ENCODE results near the gene TMEM129. TPM values are rescaled to one million over a fixed set of nuclear protein-coding genes. Genes with fewer than 3 reads are reported as not detected.

TMEM129 gene
- total RNA-seq, 1 experiment from 2014 or later = 41.2 TPM

- TF ChIP-seq EZH2 (IDR thresholded peaks at IDR 0.05; ENCODE audit: low read depth) (no peak), CTCF (conservative IDR thresholded peaks at IDR 0.05) (no peak)
- Histone ChIP-seq H3F3A (ENCODE audit: insufficient read depth, low read depth) (peaks cover 3% of the 10 kb centered on the region; the same call in 1 of the 2 replicates), H3K4me3 (no peak overlapping the region), H3K27me3 (ENCODE audit: insufficient read depth, low read depth) (no peaks in the 10 kb centered on the region), H3K9me2 (ENCODE audit: insufficient read depth) (no peaks in the 10 kb centered on the region), H3K4me1 (replicated peaks; ENCODE audit: insufficient read depth) (no peaks in the 10 kb centered on the region), H3K27ac (no peak overlapping the region), H3K79me2 (ENCODE audit: low read depth) (no peaks in the 10 kb centered on the region), H4K20me1 (ENCODE audit: insufficient read depth) (no peaks in the 10 kb centered on the region), H3K9me3 (ENCODE audit: insufficient read depth, low read depth) (no peaks in the 10 kb centered on the region), H2AFZ (no peak overlapping the region), H3K36me3 (ENCODE audit: low read depth) (no peaks in the 10 kb centered on the region), H3K4me2 (no peak overlapping the region)
- intact Hi-C loops (cut with micrococcal nuclease; ENCODE audit: unreplicated experiment) = no loop called here
- POLR2A ChIA-PET (ENCODE audit: unreplicated experiment) = no interaction called here
- CTCF ChIA-PET = no interaction called here
- BruUV-seq (replicated peaks) = no TSS peak
- no peak for DNase-seq
Measured at GRCh38 chr4:1757836-1758235, 36.7 kb upstream of the TMEM129 start.

- no peaks in the 10 kb centered on the region for H3K4me1 ChIP-seq (replicated peaks; ENCODE audit: insufficient read depth)
- BruUV-seq (replicated peaks) = no TSS peak
- H3K27me3 ChIP-seq (ENCODE audit: insufficient read depth, low read depth) = no peaks in the 10 kb centered on the region
- CTCF ChIA-PET = no interaction called here
- POLR2A ChIA-PET (ENCODE audit: unreplicated experiment) = no interaction called here
- no peak overlapping the region for H3K4me2 ChIP-seq
- peaks cover 3% of the 10 kb centered on the region; the same call in 1 of the 2 replicates for H3F3A ChIP-seq (ENCODE audit: insufficient read depth, low read depth)
- no peaks in the 10 kb centered on the region for H4K20me1 ChIP-seq (ENCODE audit: insufficient read depth)
- TF ChIP-seq CTCF (conservative IDR thresholded peaks at IDR 0.05) (no peak), EZH2 (IDR thresholded peaks at IDR 0.05; ENCODE audit: low read depth) (no peak)
- H3K27ac ChIP-seq = no peak overlapping the region
- H3K79me2 ChIP-seq (ENCODE audit: low read depth) = no peaks in the 10 kb centered on the region
- no peak for DNase-seq
- no peaks in the 10 kb centered on the region for H3K9me3 ChIP-seq (ENCODE audit: insufficient read depth, low read depth)
- H3K9me2 ChIP-seq (ENCODE audit: insufficient read depth) = no peaks in the 10 kb centered on the region
- intact Hi-C loops (cut with micrococcal nuclease; ENCODE audit: unreplicated experiment) = no loop called here
- H3K4me3 ChIP-seq = no peak overlapping the region
- H2AFZ ChIP-seq = no peak overlapping the region
- no peaks in the 10 kb centered on the region for H3K36me3 ChIP-seq (ENCODE audit: low read depth)
Measured at GRCh38 chr4:1756893-1757779, 36.0 kb upstream of the TMEM129 start.

DNA sequence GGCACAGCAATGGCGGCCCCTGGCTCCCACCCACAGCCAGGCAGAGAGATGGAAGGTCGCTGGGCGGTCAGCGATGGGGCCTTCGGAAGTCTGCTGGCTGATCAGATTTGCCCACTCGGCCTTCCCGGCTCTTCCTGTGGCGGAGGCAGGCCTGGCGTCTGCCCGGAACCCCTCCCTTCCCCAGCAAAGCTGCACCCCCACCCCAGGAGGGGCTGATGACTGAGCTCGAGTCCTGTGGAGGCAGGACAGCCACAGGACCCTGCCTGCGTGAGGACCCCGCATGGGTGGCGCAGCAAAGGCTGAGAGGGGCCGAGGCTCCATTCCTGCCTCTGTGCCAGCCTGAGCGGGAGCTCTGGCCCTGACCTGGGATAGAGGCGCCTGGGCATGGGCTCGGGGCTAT lies 35.0 kb upstream of the TMEM129 start:
- Histone ChIP-seq H3K4me1 (replicated peaks; ENCODE audit: insufficient read depth) (no peaks in the 10 kb centered on the region), H3K9me2 (ENCODE audit: insufficient read depth) (no peaks in the 10 kb centered on the region), H3K79me2 (ENCODE audit: low read depth) (no peaks in the 10 kb centered on the region), H3F3A (ENCODE audit: insufficient read depth, low read depth) (peaks cover 3% of the 10 kb centered on the region; the same call in 1 of the 2 replicates), H3K9me3 (ENCODE audit: insufficient read depth, low read depth) (no peaks in the 10 kb centered on the region), H3K4me2 (no peak overlapping the region), H4K20me1 (ENCODE audit: insufficient read depth) (no peaks in the 10 kb centered on the region), H3K4me3 (no peak overlapping the region), H3K27me3 (ENCODE audit: insufficient read depth, low read depth) (no peaks in the 10 kb centered on the region), H2AFZ (no peak overlapping the region), H3K36me3 (ENCODE audit: low read depth) (no peaks in the 10 kb centered on the region), H3K27ac (no peak overlapping the region)
- POLR2A ChIA-PET (ENCODE audit: unreplicated experiment) = no interaction called here
- DNase-seq = no peak
- intact Hi-C loops (cut with micrococcal nuclease; ENCODE audit: unreplicated experiment) = no loop called here
- CTCF ChIA-PET = interaction anchor here (0.5 kb wide), 1 partner anchor 58 kb away, joined by 3 read pairs; no protein-coding TSS in a partner anchor
- BruUV-seq (replicated peaks) = no TSS peak
- TF ChIP-seq EZH2 (IDR thresholded peaks at IDR 0.05; ENCODE audit: low read depth) (no peak), CTCF (conservative IDR thresholded peaks at IDR 0.05) (no peak)

Data from PC-9 (cell line).